Smooth muscle cell (in vitro differentiated cells): ENCODE measurements around the gene PI4KA. TPM values are rescaled to one million over a fixed set of nuclear protein-coding genes. Genes with fewer than 3 reads are reported as not detected.
A peak's percentile ranks its signal among the peaks of the same experiment; 100 is the strongest.

ENCODE experiments used
- DNase-seq: peaks from one replicate; lab custom pipeline; 2025; ENCODE audit not compliant: unreplicated experiment; lab: John Stamatoyannopoulos, UW
- H2AFZ ChIP-seq: fragments of 200-600 bp; sonication (generic); 2 replicates; pipeline ENCODE4 v1.6.0; 2016; ENCODE audit warnings: antibody characterized with exemption, low read depth, mild to moderate bottlenecking
- H3F3A ChIP-seq: fragments of 200-600 bp; sonication (generic); 2 replicates; pipeline ENCODE4 v1.6.0; 2017; ENCODE audit warnings: antibody characterized with exemption, low read depth
- H3K27ac ChIP-seq: fragments of 200-600 bp; sonication (generic); 2 replicates; pipeline ENCODE4 v1.5.1; 2016; ENCODE audit warnings: low read depth, mild to moderate bottlenecking
- H3K27me3 ChIP-seq: fragments of 200-600 bp; sonication (generic); 2 replicates; pipeline ENCODE4 v1.6.1; 2016; ENCODE audit warnings: low read depth, mild to moderate bottlenecking
- H3K36me3 ChIP-seq: fragments of 200-600 bp; sonication (generic); 2 replicates; pipeline ENCODE4 v1.5.1; 2016; ENCODE audit warnings: low read depth
- H3K4me1 ChIP-seq: fragments of 200-600 bp; sonication (generic); 2 replicates; pipeline ENCODE4 v1.5.1; 2016; ENCODE audit warnings: low read depth
- H3K4me2 ChIP-seq: fragments of 200-600 bp; sonication (generic); 2 replicates; pipeline ENCODE4 v1.6.0; 2016; ENCODE audit warnings: mild to moderate bottlenecking
- H3K4me3 ChIP-seq: fragments of 200-600 bp; sonication (generic); 2 replicates; pipeline ENCODE4 v1.5.1; 2016; ENCODE audit warnings: mild to moderate bottlenecking
- H3K79me2 ChIP-seq: fragments of 200-600 bp; sonication (generic); 2 replicates; pipeline ENCODE4 v1.6.0; 2016; ENCODE audit warnings: low read depth, mild to moderate bottlenecking
- H3K9ac ChIP-seq: fragments of 200-600 bp; sonication (generic); 2 replicates; pipeline ENCODE4 v1.6.0; 2016; ENCODE audit warnings: low read depth
- H3K9me3 ChIP-seq: fragments of 200-600 bp; sonication (generic); replicated peaks from 2 replicates; pipeline ENCODE4 v1.5.1; 2016; ENCODE audit warnings: low read depth
- H4K20me1 ChIP-seq: fragments of 200-600 bp; sonication (generic); 2 replicates; pipeline ENCODE4 v1.6.0; 2016; ENCODE audit warnings: low read depth
- WGBS: methylation state at CpG from one replicate; pipeline ENCODE4 v1.1.7; 2016; ENCODE audit warnings: low lambda C conversion rate; 5-methylcytosine and 5-hydroxymethylcytosine counted together
- polyA plus RNA-seq: library from polyadenylated mRNA; unstranded; fragments of >200 nt; fragmentation: Nextera tagmentation; extraction: Ambion mirVana; gene quantifications from 2 replicates; pipeline ENCODE4 v1.2.1, GENCODE V29; 2016
- total RNA-seq: library from RNA; depleted of rRNA; stranded (reverse); fragments of >200 nt; gene quantifications from 2 replicates; pipeline ENCODE4 v1.2.3, GENCODE V29; 2014
- TF ChIP-seq, protein P1 (sequence below): fragments of 200-600 bp; sonication (generic); IDR thresholded peaks from 2 replicates; pipeline ENCODE4 v1.5.1; 2017; ENCODE audit warnings: borderline replicate concordance, mild to moderate bottlenecking, antibody characterized with exemption; ENCODE audit not compliant: insufficient read depth, poor library complexity, severe bottlenecking

PI4KA gene
- total and polyA plus RNA-seq, 2 experiments from 2014 or later: 23.5 to 33.2 TPM

DNA sequence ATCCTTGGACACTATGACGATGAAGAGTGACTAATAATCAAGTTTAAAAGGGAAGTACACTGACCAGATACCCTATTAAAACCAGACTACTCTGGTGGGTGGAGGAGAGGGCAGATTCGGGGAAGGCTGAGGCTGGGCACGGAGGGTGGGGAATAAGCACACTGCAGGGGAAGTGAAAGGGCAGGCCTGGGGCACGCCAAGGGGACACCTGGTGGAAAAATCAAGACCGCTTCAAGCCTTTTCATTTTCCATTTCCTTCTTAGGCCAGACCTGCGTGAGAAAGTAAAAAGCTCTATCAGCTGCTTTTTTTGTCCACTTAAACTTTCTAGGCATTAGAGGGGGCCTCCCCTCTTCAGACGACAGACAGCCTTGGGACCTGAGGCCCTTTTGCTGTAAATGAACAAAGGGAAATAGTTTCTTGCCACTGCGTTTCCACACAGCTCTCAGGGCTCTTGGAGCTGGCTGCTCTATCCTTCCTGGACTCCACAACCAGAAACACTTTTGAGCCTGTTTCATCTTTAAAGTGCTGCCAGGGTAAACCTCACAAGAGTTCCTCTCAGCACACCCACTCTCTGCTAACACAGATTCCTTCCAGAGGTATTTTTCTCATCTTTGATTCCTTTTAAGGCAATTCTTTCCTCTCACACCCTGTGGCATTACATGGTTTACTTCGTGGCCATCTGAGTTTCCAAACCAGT is 109.7 kb downstream of the PI4KA start:
- Histone ChIP-seq H3K36me3 (no peaks in the 10 kb centered on the region), H3K4me3 (no peak overlapping the region), H3K9me3 (no peaks in the 10 kb centered on the region), H3K9ac (peak overlapping the region; percentile 1), H3K27me3 (no peaks in the 10 kb centered on the region), H2AFZ (no peak overlapping the region), H3K27ac (peak overlapping the region; percentile 87), H3F3A (peaks cover 9% of the 10 kb centered on the region), H4K20me1 (no peaks in the 10 kb centered on the region), H3K79me2 (no peaks in the 10 kb centered on the region), H3K4me2 (peak overlapping the region; percentile 12), H3K4me1 (no peaks in the 10 kb centered on the region)
- no peak for DNase-seq
- 64% methylated on average over 9 of the region's 9 CpGs for WGBS
- TF ChIP-seq, protein P1, sequence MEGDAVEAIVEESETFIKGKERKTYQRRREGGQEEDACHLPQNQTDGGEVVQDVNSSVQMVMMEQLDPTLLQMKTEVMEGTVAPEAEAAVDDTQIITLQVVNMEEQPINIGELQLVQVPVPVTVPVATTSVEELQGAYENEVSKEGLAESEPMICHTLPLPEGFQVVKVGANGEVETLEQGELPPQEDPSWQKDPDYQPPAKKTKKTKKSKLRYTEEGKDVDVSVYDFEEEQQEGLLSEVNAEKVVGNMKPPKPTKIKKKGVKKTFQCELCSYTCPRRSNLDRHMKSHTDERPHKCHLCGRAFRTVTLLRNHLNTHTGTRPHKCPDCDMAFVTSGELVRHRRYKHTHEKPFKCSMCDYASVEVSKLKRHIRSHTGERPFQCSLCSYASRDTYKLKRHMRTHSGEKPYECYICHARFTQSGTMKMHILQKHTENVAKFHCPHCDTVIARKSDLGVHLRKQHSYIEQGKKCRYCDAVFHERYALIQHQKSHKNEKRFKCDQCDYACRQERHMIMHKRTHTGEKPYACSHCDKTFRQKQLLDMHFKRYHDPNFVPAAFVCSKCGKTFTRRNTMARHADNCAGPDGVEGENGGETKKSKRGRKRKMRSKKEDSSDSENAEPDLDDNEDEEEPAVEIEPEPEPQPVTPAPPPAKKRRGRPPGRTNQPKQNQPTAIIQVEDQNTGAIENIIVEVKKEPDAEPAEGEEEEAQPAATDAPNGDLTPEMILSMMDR: no peak

DNA sequence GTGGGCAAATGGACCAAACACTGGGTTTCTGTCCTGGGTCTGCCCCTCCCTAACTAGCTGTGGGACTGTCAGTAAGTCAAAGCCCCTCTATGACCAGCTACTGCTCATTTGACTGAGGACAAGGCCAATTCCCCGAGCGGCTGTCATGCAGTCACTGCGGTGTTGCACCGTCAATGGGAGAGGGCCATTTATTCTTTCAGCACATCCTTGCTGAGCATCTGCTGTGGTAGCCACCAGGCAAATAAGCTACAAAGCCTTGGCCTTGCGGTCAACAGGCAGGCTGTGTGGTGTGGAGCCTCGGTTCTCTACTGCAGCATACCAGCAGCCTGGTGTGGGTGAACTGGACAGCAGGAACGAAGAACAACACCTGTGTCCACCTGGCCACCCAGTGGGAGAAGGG is 110.5 kb downstream of the PI4KA start:
- Histone ChIP-seq H3K36me3 (no peaks in the 10 kb centered on the region), H3K4me3 (no peak overlapping the region), H3K4me1 (no peaks in the 10 kb centered on the region), H3K27me3 (no peaks in the 10 kb centered on the region), H3F3A (peaks cover 9% of the 10 kb centered on the region), H3K79me2 (no peaks in the 10 kb centered on the region), H3K27ac (no peak overlapping the region), H4K20me1 (no peaks in the 10 kb centered on the region), H3K9ac (no peak overlapping the region), H3K4me2 (no peak overlapping the region), H3K9me3 (no peaks in the 10 kb centered on the region), H2AFZ (no peak overlapping the region)
- TF ChIP-seq, protein P1: no peak
- DNase-seq: no peak
- 96% methylated on average over 7 of the region's 7 CpGs for WGBS

- no peaks in the 10 kb centered on the region for H3K27me3 ChIP-seq
- H3K79me2 ChIP-seq: no peaks in the 10 kb centered on the region
- no peaks in the 10 kb centered on the region for H4K20me1 ChIP-seq
- no peaks in the 10 kb centered on the region for H3K36me3 ChIP-seq
- no peak overlapping the region for H2AFZ ChIP-seq
- TF ChIP-seq, protein P1: no peak
- DNase-seq: no peak
- H3K4me1 ChIP-seq: no peaks in the 10 kb centered on the region
- H3F3A ChIP-seq: peaks cover 9% of the 10 kb centered on the region
- no peak overlapping the region for H3K27ac ChIP-seq
- H3K4me3 ChIP-seq: no peak overlapping the region
- no peaks in the 10 kb centered on the region for H3K9me3 ChIP-seq
- no peak overlapping the region for H3K9ac ChIP-seq
- H3K4me2 ChIP-seq: no peak overlapping the region
- WGBS: 98% methylated on average over 10 of the region's 10 CpGs
Measured at GRCh38 chr22:20747223-20747622, 111.4 kb downstream of the PI4KA start.
